Thyroid gland (tissue), 4 donors: ENCODE measurements around the gene OLFML2B.

Source experiments
- POLR2A ChIP-seq, 2 donors: fragments of 450-650 bp; IDR thresholded peaks; one replicate each; pipeline ENCODE4 v1.6.1; 2017; ENCODE audit warnings: antibody characterized with exemption in 2 of 2, mild to moderate bottlenecking in 2 of 2, moderate library complexity in 1 of 2
- TF ChIP-seq, protein P1 (sequence below), 6 experiments: fragments of 200-600 bp in 3 of 6; fragments of 450-650 bp in 3 of 6; sonication (generic) in 3 of 6; IDR thresholded peaks; one replicate each; pipeline ENCODE4 v1.5.1; 2016 to 2019; ENCODE audit warnings: antibody characterized with exemption in 6 of 6, mild to moderate bottlenecking in 2 of 6, inconsistent platforms in 1 of 6, moderate library complexity in 1 of 6

- no peak for TF ChIP-seq POLR2A (IDR thresholded peaks at IDR 0.05)
- TF ChIP-seq, protein P1, sequence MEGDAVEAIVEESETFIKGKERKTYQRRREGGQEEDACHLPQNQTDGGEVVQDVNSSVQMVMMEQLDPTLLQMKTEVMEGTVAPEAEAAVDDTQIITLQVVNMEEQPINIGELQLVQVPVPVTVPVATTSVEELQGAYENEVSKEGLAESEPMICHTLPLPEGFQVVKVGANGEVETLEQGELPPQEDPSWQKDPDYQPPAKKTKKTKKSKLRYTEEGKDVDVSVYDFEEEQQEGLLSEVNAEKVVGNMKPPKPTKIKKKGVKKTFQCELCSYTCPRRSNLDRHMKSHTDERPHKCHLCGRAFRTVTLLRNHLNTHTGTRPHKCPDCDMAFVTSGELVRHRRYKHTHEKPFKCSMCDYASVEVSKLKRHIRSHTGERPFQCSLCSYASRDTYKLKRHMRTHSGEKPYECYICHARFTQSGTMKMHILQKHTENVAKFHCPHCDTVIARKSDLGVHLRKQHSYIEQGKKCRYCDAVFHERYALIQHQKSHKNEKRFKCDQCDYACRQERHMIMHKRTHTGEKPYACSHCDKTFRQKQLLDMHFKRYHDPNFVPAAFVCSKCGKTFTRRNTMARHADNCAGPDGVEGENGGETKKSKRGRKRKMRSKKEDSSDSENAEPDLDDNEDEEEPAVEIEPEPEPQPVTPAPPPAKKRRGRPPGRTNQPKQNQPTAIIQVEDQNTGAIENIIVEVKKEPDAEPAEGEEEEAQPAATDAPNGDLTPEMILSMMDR (IDR thresholded peaks at IDR 0.05) = no peak
Measured at GRCh38 chr1:161981735-161982506, 41.7 kb downstream of the OLFML2B start.
